GM23338 (cell line): ENCODE measurements around the gene KCNMA1. TPM values are rescaled to one million over a fixed set of nuclear protein-coding genes. Genes with fewer than 3 reads are reported as not detected.

Experiments used
- ATAC-seq: fragments of 200-7000 bp; cut with Tn5 transposase; 3 replicates; pipeline ENCODE4 v1.9.1; 2020
- DNase-seq: peaks from one replicate; pipeline ENCODE4 v3.0.0-alpha.2; 2015; ENCODE audit warnings: low spot score
- H2AFZ ChIP-seq: fragments of 200-600 bp; sonication (generic); 2 replicates; pipeline ENCODE4 v1.8.0; 2016; ENCODE audit warnings: antibody characterized with exemption, mild to moderate bottlenecking, moderate library complexity
- H3F3A ChIP-seq: fragments of 200-600 bp; sonication (generic); replicated peaks from 2 replicates; pipeline ENCODE4 v1.8.0; 2017; ENCODE audit warnings: antibody characterized with exemption, mixed run types, low read depth
- H3K27ac ChIP-seq: fragments of 200-600 bp; sonication (generic); 2 replicates; pipeline ENCODE4 v1.6.1; 2016; ENCODE audit warnings: low read depth
- H3K27me3 ChIP-seq: fragments of 200-600 bp; sonication (generic); 2 replicates; pipeline ENCODE4 v1.8.0; 2016; ENCODE audit warnings: mild to moderate bottlenecking, mixed run types, moderate library complexity; ENCODE audit not compliant: insufficient read depth
- H3K36me3 ChIP-seq: fragments of 200-600 bp; sonication (generic); 2 replicates; pipeline ENCODE4 v1.8.0; 2016; ENCODE audit warnings: mild to moderate bottlenecking; ENCODE audit not compliant: insufficient read depth
- H3K4me1 ChIP-seq: fragments of 200-600 bp; sonication (generic); 2 replicates; pipeline ENCODE4 v1.8.0; 2016; ENCODE audit warnings: mild to moderate bottlenecking, moderate library complexity; ENCODE audit not compliant: insufficient read depth
- H3K4me2 ChIP-seq: fragments of 200-600 bp; sonication (generic); 2 replicates; pipeline ENCODE4 v1.7.1; 2017; ENCODE audit warnings: mixed run types
- H3K4me3 ChIP-seq: fragments of 200-600 bp; sonication (generic); 2 replicates; pipeline ENCODE4 v1.6.1; 2016; ENCODE audit warnings: mixed run types
- H3K79me2 ChIP-seq: fragments of 200-600 bp; sonication (generic); replicated peaks from 2 replicates; pipeline ENCODE4 v1.8.0; 2017; ENCODE audit warnings: mild to moderate bottlenecking; ENCODE audit not compliant: insufficient read depth
- H3K9me2 ChIP-seq: fragments of 200-600 bp; sonication (generic); 2 replicates; pipeline ENCODE4 v1.8.0; 2017; ENCODE audit not compliant: insufficient read depth
- H4K20me1 ChIP-seq: fragments of 200-600 bp; sonication (generic); replicated peaks from 2 replicates; pipeline ENCODE4 v1.8.0; 2017; ENCODE audit warnings: mild to moderate bottlenecking; ENCODE audit not compliant: insufficient read depth
- H3K27ac Mint-ChIP-seq: 2 replicates; pipeline ENCODE4 v1.8.0; 2020; ENCODE audit warnings: inconsistent platforms, mild to moderate bottlenecking, moderate library complexity, mixed read lengths
- H3K27me3 Mint-ChIP-seq: 3 replicates; pipeline ENCODE4 v1.8.0; 2022; ENCODE audit warnings: low read depth, mild to moderate bottlenecking, moderate library complexity, mixed read lengths, inconsistent platforms; ENCODE audit not compliant: insufficient read depth, poor library complexity
- H3K36me3 Mint-ChIP-seq: 3 replicates; pipeline ENCODE4 v1.8.0; 2021; ENCODE audit warnings: low read depth, mild to moderate bottlenecking, inconsistent platforms, moderate library complexity, mixed read lengths
- H3K4me1 Mint-ChIP-seq: 3 replicates; pipeline ENCODE4 v1.8.0; 2020; ENCODE audit warnings: mild to moderate bottlenecking, inconsistent platforms, mixed read lengths
- H3K4me3 Mint-ChIP-seq: 3 replicates; pipeline ENCODE4 v1.8.0; 2021; ENCODE audit warnings: moderate library complexity, mild to moderate bottlenecking, inconsistent platforms, mixed read lengths
- H3K9me3 Mint-ChIP-seq: 3 replicates; pipeline ENCODE4 v1.8.0; 2020; ENCODE audit warnings: moderate library complexity, mild to moderate bottlenecking, inconsistent platforms, mixed read lengths
- CREB1 ChIP-seq: fragments of 250-450 bp; sonication (Bioruptor Pico); IDR thresholded peaks from 2 replicates; pipeline ENCODE4 v1.5.0; 2020; ENCODE audit warnings: low read depth, mild to moderate bottlenecking, moderate library complexity
- EZH2phosphoT487 ChIP-seq: fragments of 200-600 bp; sonication (generic); IDR thresholded peaks from one replicate; pipeline ENCODE4 v1.8.1; 2018; ENCODE audit warnings: antibody characterized with exemption; ENCODE audit not compliant: unreplicated experiment
- JUNB ChIP-seq: IDR thresholded peaks from one replicate; pipeline ENCODE4 v1.6.1; 2016; ENCODE audit warnings: antibody characterized with exemption; ENCODE audit not compliant: unreplicated experiment
- NANOG ChIP-seq: IDR thresholded peaks from 2 replicates; pipeline ENCODE4 v1.6.1; 2016; ENCODE audit warnings: antibody characterized with exemption, borderline replicate concordance
- STAT1 ChIP-seq: IDR thresholded peaks from one replicate; pipeline ENCODE4 v1.6.1; 2016; ENCODE audit warnings: antibody characterized with exemption; ENCODE audit not compliant: unreplicated experiment
- polyA plus RNA-seq: library from polyadenylated mRNA; unstranded; fragments of >200 nt; fragmentation: Nextera tagmentation; extraction: Ambion mirVana; gene quantifications from 2 replicates; pipeline ENCODE4 v1.2.1, GENCODE V29; 2016
- total RNA-seq: library from RNA; depleted of rRNA; stranded (reverse); fragments of >200 nt; shearing (Covaris generic); gene quantifications from 2 replicates; pipeline ENCODE4 v1.2.3, GENCODE V29; 2014
- TF ChIP-seq, protein P1 (sequence below), 2 experiments: fragments of 200-600 bp in 1 of 2; sonication (generic) in 1 of 2; conservative IDR thresholded peaks; 2 replicates each; pipeline versions ENCODE4 v1.5.1 to v1.6.1; 2016 to 2017; ENCODE audit warnings: antibody characterized with exemption in 2 of 2, low read depth in 2 of 2, mild to moderate bottlenecking in 2 of 2, moderate library complexity in 1 of 2
- TF ChIP-seq, protein P2 (sequence below): fragments of 250-450 bp; sonication (Bioruptor Pico); IDR thresholded peaks from 2 replicates; pipeline ENCODE4 v1.5.0; 2020; ENCODE audit warnings: mild to moderate bottlenecking, moderate library complexity
- TF ChIP-seq, protein P3 (sequence below): IDR thresholded peaks from one replicate; pipeline ENCODE4 v1.6.1; 2018; ENCODE audit warnings: antibody characterized with exemption; ENCODE audit not compliant: unreplicated experiment

The KCNMA1 gene
- total and polyA plus RNA-seq, 2 experiments from 2014 or later: 8.2 to 9.0 TPM

DNA sequence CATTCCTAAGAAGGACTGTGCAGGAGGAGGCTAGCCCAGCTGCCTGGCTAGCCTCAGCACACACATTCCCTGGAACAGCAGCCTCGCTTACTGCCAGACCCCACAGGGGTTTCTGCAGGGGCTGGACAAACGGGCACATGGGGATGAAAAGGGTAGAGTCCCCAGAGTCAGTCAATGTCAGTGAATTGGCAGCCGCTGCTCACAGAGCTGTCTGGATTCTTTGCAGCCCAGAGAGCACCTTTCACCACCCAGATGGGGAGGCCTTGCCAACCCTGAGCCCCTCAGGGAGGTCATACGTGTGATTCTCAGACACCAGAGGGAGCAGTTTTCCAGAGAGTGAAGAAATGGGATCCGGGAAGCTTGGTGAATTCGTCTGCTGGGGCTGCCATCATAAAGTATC, 143.3 kb downstream of the KCNMA1 start:
- H3K4me1 Mint-ChIP-seq: peaks cover 12% of the 10 kb centered on the region
- H3K4me3 ChIP-seq: no peak overlapping the region
- TF ChIP-seq, protein P1, sequence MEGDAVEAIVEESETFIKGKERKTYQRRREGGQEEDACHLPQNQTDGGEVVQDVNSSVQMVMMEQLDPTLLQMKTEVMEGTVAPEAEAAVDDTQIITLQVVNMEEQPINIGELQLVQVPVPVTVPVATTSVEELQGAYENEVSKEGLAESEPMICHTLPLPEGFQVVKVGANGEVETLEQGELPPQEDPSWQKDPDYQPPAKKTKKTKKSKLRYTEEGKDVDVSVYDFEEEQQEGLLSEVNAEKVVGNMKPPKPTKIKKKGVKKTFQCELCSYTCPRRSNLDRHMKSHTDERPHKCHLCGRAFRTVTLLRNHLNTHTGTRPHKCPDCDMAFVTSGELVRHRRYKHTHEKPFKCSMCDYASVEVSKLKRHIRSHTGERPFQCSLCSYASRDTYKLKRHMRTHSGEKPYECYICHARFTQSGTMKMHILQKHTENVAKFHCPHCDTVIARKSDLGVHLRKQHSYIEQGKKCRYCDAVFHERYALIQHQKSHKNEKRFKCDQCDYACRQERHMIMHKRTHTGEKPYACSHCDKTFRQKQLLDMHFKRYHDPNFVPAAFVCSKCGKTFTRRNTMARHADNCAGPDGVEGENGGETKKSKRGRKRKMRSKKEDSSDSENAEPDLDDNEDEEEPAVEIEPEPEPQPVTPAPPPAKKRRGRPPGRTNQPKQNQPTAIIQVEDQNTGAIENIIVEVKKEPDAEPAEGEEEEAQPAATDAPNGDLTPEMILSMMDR (conservative IDR thresholded peaks at IDR 0.05; ENCODE audit: low read depth in 2 of 2): peak; percentile 62 to 81
- no peak for TF ChIP-seq EZH2phosphoT487
- H3K27ac Mint-ChIP-seq: no peak overlapping the region
- no peaks in the 10 kb centered on the region for H3K9me2 ChIP-seq
- peaks cover 6% of the 10 kb centered on the region for H3K27me3 Mint-ChIP-seq
- H2AFZ ChIP-seq: no peak overlapping the region
- H3F3A ChIP-seq: no peaks in the 10 kb centered on the region
- H3K36me3 Mint-ChIP-seq: no peaks in the 10 kb centered on the region
- DNase-seq (peak; percentile 72), ATAC-seq (peak; percentile 80)
- H3K27ac ChIP-seq: no peak overlapping the region
- H3K9me3 Mint-ChIP-seq: no peaks in the 10 kb centered on the region
- no peak overlapping the region for H3K4me3 Mint-ChIP-seq
- H3K79me2 ChIP-seq: no peaks in the 10 kb centered on the region
- H3K4me1 ChIP-seq: no peaks in the 10 kb centered on the region
- H3K27me3 ChIP-seq: no peaks in the 10 kb centered on the region
- no peaks in the 10 kb centered on the region for H3K36me3 ChIP-seq
- H3K4me2 ChIP-seq: no peak overlapping the region
- no peaks in the 10 kb centered on the region for H4K20me1 ChIP-seq

DNA sequence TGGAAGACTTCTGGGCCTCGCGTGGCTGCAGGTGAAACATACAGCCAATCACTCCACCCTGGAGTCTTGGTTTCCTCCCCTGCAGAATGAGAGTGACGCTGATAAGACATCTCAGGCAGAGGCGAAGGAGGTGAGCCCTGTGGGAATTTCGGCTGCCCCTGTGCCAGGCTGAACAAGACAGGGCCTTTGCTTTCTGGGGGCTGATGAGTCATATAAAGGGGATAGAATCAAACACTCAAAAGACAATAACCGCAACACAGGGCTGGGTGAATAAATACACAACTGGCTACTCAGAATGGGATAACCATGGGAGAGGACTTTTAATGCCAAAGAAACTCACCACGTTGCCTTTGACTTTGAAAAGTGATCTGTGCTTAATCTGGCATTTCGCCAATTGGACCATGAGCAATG, 143.8 kb downstream of the KCNMA1 start:
- Histone ChIP-seq H3K36me3 (no peaks in the 10 kb centered on the region), H3K79me2 (no peaks in the 10 kb centered on the region), H3K4me3 (no peak overlapping the region), H4K20me1 (no peaks in the 10 kb centered on the region), H3F3A (no peaks in the 10 kb centered on the region), H3K4me1 (no peaks in the 10 kb centered on the region), H3K27me3 (no peaks in the 10 kb centered on the region), H3K9me2 (no peaks in the 10 kb centered on the region), H3K4me2 (no peak overlapping the region), H2AFZ (no peak overlapping the region), H3K27ac (no peak overlapping the region)
- ATAC-seq (no peak), DNase-seq (no peak)
- peaks cover 12% of the 10 kb centered on the region for H3K4me1 Mint-ChIP-seq
- no peak overlapping the region for H3K4me3 Mint-ChIP-seq
- H3K36me3 Mint-ChIP-seq: no peaks in the 10 kb centered on the region
- no peaks in the 10 kb centered on the region for H3K9me3 Mint-ChIP-seq
- peaks cover 6% of the 10 kb centered on the region for H3K27me3 Mint-ChIP-seq
- H3K27ac Mint-ChIP-seq: no peak overlapping the region
- TF ChIP-seq EZH2phosphoT487: no peak
- TF ChIP-seq, protein P1 (conservative IDR thresholded peaks at IDR 0.05; ENCODE audit: low read depth in 2 of 2): no peak
- no peak for TF ChIP-seq CREB1
- no peak for TF ChIP-seq JUNB
- TF ChIP-seq, protein P2, sequence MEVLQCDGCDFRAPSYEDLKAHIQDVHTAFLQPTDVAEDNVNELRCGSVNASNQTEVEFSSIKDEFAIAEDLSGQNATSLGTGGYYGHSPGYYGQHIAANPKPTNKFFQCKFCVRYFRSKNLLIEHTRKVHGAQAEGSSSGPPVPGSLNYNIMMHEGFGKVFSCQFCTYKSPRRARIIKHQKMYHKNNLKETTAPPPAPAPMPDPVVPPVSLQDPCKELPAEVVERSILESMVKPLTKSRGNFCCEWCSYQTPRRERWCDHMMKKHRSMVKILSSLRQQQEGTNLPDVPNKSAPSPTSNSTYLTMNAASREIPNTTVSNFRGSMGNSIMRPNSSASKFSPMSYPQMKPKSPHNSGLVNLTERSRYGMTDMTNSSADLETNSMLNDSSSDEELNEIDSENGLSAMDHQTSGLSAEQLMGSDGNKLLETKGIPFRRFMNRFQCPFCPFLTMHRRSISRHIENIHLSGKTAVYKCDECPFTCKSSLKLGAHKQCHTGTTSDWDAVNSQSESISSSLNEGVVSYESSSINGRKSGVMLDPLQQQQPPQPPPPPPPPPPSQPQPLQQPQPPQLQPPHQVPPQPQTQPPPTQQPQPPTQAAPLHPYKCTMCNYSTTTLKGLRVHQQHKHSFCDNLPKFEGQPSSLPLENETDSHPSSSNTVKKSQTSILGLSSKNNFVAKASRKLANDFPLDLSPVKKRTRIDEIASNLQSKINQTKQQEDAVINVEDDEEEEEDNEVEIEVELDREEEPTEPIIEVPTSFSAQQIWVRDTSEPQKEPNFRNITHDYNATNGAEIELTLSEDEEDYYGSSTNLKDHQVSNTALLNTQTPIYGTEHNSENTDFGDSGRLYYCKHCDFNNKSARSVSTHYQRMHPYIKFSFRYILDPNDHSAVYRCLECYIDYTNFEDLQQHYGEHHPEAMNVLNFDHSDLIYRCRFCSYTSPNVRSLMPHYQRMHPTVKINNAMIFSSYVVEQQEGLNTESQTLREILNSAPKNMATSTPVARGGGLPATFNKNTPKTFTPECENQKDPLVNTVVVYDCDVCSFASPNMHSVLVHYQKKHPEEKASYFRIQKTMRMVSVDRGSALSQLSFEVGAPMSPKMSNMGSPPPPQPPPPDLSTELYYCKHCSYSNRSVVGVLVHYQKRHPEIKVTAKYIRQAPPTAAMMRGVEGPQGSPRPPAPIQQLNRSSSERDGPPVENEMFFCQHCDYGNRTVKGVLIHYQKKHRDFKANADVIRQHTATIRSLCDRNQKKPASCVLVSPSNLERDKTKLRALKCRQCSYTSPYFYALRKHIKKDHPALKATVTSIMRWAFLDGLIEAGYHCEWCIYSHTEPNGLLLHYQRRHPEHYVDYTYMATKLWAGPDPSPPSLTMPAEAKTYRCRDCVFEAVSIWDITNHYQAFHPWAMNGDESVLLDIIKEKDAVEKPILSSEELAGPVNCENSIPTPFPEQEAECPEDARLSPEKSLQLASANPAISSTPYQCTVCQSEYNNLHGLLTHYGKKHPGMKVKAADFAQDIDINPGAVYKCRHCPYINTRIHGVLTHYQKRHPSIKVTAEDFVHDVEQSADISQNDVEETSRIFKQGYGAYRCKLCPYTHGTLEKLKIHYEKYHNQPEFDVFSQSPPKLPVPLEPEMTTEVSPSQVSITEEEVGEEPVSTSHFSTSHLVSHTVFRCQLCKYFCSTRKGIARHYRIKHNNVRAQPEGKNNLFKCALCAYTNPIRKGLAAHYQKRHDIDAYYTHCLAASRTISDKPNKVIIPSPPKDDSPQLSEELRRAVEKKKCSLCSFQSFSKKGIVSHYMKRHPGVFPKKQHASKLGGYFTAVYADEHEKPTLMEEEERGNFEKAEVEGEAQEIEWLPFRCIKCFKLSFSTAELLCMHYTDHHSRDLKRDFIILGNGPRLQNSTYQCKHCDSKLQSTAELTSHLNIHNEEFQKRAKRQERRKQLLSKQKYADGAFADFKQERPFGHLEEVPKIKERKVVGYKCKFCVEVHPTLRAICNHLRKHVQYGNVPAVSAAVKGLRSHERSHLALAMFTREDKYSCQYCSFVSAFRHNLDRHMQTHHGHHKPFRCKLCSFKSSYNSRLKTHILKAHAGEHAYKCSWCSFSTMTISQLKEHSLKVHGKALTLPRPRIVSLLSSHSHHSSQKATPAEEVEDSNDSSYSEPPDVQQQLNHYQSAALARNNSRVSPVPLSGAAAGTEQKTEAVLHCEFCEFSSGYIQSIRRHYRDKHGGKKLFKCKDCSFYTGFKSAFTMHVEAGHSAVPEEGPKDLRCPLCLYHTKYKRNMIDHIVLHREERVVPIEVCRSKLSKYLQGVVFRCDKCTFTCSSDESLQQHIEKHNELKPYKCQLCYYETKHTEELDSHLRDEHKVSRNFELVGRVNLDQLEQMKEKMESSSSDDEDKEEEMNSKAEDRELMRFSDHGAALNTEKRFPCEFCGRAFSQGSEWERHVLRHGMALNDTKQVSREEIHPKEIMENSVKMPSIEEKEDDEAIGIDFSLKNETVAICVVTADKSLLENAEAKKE: no peak
- TF ChIP-seq NANOG: no peak
- no peak for TF ChIP-seq STAT1
- TF ChIP-seq, protein P3, sequence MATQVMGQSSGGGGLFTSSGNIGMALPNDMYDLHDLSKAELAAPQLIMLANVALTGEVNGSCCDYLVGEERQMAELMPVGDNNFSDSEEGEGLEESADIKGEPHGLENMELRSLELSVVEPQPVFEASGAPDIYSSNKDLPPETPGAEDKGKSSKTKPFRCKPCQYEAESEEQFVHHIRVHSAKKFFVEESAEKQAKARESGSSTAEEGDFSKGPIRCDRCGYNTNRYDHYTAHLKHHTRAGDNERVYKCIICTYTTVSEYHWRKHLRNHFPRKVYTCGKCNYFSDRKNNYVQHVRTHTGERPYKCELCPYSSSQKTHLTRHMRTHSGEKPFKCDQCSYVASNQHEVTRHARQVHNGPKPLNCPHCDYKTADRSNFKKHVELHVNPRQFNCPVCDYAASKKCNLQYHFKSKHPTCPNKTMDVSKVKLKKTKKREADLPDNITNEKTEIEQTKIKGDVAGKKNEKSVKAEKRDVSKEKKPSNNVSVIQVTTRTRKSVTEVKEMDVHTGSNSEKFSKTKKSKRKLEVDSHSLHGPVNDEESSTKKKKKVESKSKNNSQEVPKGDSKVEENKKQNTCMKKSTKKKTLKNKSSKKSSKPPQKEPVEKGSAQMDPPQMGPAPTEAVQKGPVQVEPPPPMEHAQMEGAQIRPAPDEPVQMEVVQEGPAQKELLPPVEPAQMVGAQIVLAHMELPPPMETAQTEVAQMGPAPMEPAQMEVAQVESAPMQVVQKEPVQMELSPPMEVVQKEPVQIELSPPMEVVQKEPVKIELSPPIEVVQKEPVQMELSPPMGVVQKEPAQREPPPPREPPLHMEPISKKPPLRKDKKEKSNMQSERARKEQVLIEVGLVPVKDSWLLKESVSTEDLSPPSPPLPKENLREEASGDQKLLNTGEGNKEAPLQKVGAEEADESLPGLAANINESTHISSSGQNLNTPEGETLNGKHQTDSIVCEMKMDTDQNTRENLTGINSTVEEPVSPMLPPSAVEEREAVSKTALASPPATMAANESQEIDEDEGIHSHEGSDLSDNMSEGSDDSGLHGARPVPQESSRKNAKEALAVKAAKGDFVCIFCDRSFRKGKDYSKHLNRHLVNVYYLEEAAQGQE: no peak
